OCI-LY3 (cell line): ENCODE data around the gene PCDH8.

Experiments
- EZH2phosphoT487 ChIP-seq: fragments of 200-600 bp; shearing (Covaris generic); IDR thresholded peaks from 2 replicates; pipeline ENCODE4 v1.6.1; 2018; ENCODE audit warnings: antibody characterized with exemption, mixed run types, low read depth
- TF ChIP-seq, protein P1 (sequence below): fragments of 200-600, 300-600 bp; sonication (generic); IDR thresholded peaks from 2 replicates; pipeline ENCODE4 v1.5.1; 2014; ENCODE audit warnings: antibody characterized with exemption, low read length, low read depth

GRCh38 chr13:52878831-52879230 lies 30.4 kb upstream of the PCDH8 start:
- TF ChIP-seq, protein P1, sequence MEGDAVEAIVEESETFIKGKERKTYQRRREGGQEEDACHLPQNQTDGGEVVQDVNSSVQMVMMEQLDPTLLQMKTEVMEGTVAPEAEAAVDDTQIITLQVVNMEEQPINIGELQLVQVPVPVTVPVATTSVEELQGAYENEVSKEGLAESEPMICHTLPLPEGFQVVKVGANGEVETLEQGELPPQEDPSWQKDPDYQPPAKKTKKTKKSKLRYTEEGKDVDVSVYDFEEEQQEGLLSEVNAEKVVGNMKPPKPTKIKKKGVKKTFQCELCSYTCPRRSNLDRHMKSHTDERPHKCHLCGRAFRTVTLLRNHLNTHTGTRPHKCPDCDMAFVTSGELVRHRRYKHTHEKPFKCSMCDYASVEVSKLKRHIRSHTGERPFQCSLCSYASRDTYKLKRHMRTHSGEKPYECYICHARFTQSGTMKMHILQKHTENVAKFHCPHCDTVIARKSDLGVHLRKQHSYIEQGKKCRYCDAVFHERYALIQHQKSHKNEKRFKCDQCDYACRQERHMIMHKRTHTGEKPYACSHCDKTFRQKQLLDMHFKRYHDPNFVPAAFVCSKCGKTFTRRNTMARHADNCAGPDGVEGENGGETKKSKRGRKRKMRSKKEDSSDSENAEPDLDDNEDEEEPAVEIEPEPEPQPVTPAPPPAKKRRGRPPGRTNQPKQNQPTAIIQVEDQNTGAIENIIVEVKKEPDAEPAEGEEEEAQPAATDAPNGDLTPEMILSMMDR: no peak
- TF ChIP-seq EZH2phosphoT487: no peak
